SK-N-MC (cell line): ENCODE results near the gene ENO3.

ENCODE experiments used
- FOXP2 ChIP-seq: optimal IDR thresholded peaks from 2 replicates; pipeline ENCODE3; 2011; ENCODE audit warnings: mild to moderate bottlenecking, moderate library complexity; ENCODE audit not compliant: insufficient read depth; ENCODE audit errors: extremely low read length, control extremely low read depth
- POLR2AphosphoS5 ChIP-seq: IDR thresholded peaks from 2 replicates; pipeline ENCODE4 v1.6.1; 2012; ENCODE audit warnings: mild to moderate bottlenecking, low read depth, low read length, borderline replicate concordance

- TF ChIP-seq POLR2AphosphoS5 (peak; percentile 62; the same call in 1 of the 2 replicates), FOXP2 (no peak)
These were observed 2.6 kb upstream of the ENO3 start, which contains the start of gene PFN1 for GRCh38 chr17:4948166-4948930.
